Kidney epithelial cell (primary cell): ENCODE data around the gene FAM20C. TPM values are rescaled to one million over a fixed set of nuclear protein-coding genes. Genes with fewer than 3 reads are reported as not detected.

Source experiments
- DNase-seq: peaks from one replicate; pipeline ENCODE4 v3.0.0-alpha.2; 2010; ENCODE audit warnings: low read depth
- H3K27me3 ChIP-seq: 2 replicates; pipeline ENCODE4 v1.6.0; 2011; ENCODE audit warnings: low read length; ENCODE audit not compliant: control insufficient read depth, insufficient read depth
- H3K36me3 ChIP-seq: 2 replicates; pipeline ENCODE4 v1.5.1; 2011; ENCODE audit warnings: low read length; ENCODE audit not compliant: control insufficient read depth, insufficient read depth
- H3K4me3 ChIP-seq: 2 replicates; pipeline ENCODE4 v1.5.1; 2011; ENCODE audit warnings: low read depth, mild to moderate bottlenecking, control low read depth, low read length
- total RNA-seq: library from RNA; depleted of rRNA; stranded (reverse); fragments of >200 nt; gene quantifications from 2 replicates; pipeline ENCODE4 v1.2.3, GENCODE V29; 2015
- TF ChIP-seq, protein P1 (sequence below): IDR thresholded peaks from 2 replicates; pipeline ENCODE4 v1.5.1; 2011; ENCODE audit warnings: mild to moderate bottlenecking, moderate library complexity, low read length, control low read depth, inconsistent platforms; ENCODE audit not compliant: insufficient read depth, poor library complexity, severe bottlenecking

FAM20C gene
- total RNA-seq, 1 donor from 2014 or later, result 39.1 TPM

GRCh38 chr7:299628-300027 is 107.3 kb downstream of the FAM20C start:
- no peak for DNase-seq
- Histone ChIP-seq H3K4me3 (no peak overlapping the region), H3K27me3 (peaks cover 43% of the 10 kb centered on the region), H3K36me3 (no peaks in the 10 kb centered on the region)
- TF ChIP-seq, protein P1, sequence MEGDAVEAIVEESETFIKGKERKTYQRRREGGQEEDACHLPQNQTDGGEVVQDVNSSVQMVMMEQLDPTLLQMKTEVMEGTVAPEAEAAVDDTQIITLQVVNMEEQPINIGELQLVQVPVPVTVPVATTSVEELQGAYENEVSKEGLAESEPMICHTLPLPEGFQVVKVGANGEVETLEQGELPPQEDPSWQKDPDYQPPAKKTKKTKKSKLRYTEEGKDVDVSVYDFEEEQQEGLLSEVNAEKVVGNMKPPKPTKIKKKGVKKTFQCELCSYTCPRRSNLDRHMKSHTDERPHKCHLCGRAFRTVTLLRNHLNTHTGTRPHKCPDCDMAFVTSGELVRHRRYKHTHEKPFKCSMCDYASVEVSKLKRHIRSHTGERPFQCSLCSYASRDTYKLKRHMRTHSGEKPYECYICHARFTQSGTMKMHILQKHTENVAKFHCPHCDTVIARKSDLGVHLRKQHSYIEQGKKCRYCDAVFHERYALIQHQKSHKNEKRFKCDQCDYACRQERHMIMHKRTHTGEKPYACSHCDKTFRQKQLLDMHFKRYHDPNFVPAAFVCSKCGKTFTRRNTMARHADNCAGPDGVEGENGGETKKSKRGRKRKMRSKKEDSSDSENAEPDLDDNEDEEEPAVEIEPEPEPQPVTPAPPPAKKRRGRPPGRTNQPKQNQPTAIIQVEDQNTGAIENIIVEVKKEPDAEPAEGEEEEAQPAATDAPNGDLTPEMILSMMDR, result no peak

DNA sequence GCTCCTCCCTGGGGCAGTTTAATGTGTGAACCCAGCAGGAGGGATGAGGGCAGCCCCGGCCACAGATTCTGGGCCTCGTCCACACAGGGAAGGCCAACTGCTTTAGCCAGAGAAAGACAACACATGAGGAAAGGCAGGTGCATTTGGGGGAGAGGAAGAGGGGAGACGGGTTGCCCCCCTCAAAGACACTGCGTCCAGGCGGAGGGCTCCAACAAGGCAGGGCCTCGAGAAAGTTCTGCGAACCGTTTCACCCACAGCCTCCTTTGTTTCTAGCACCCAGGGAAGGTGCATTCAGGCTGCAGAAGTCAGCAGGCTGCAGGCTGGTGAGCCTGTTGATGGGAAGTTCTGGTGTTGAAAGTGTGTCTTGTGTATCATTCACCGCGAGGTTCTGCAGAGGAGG is 107.7 kb downstream of the FAM20C start:
- TF ChIP-seq, protein P1, result no peak
- Histone ChIP-seq H3K36me3 (no peaks in the 10 kb centered on the region), H3K27me3 (peaks cover 39% of the 10 kb centered on the region), H3K4me3 (no peak overlapping the region)
- DNase-seq, result no peak

DNA sequence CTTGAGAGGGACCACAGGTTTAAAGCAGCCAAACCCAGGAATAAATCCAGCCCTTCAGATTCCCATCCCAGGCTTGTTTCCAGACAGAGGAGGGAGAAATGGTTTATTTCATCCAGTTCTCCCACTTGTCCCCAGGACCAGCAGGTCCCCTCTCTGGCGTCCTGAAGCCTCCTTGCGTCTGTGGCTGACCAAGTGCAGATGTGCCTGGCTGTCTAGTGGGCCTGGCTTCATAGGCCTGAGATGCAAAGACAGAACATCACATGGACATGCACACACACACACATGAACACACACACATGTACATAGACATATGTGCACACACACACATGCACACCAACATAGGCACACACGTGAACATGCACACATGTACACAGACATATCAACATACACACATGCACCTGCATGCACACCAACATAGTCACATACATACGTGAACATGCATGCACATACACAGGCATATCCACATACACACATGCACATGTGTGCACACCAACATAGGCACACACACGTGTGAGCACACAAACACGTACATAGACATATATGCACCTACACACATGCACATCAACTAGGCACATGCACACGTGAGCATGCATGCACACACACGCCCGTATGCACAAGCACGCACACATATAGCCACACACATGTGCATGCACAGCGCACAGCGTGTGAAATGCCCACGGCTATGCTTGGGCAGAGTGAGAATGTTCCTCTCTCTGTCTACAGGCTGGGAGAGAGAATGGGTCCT is 108.3 kb downstream of the FAM20C start:
- Histone ChIP-seq H3K27me3 (peaks cover 34% of the 10 kb centered on the region), H3K4me3 (no peak overlapping the region), H3K36me3 (no peaks in the 10 kb centered on the region)
- TF ChIP-seq, protein P1, result no peak
- DNase-seq, result no peak

GRCh38 chr7:301291-302053 is 109.1 kb downstream of the FAM20C start:
- no peak for DNase-seq
- no peaks in the 10 kb centered on the region for H3K36me3 ChIP-seq

GRCh38 chr7:302054-302992 is 110.0 kb downstream of the FAM20C start:
- TF ChIP-seq, protein P1, result no peak

More at GRCh38 chr7:301291-302053, 109.1 kb downstream of the FAM20C start:
- Histone ChIP-seq H3K4me3 (no peak overlapping the region), H3K27me3 (peaks cover 32% of the 10 kb centered on the region)
- TF ChIP-seq, protein P1, result no peak

More at GRCh38 chr7:302054-302992, 110.0 kb downstream of the FAM20C start:
- Histone ChIP-seq H3K27me3 (peaks cover 29% of the 10 kb centered on the region), H3K36me3 (no peaks in the 10 kb centered on the region), H3K4me3 (no peak overlapping the region)
- DNase-seq, result no peak
